Measurements from ENCODE around the gene CAMTA1.

DNA sequence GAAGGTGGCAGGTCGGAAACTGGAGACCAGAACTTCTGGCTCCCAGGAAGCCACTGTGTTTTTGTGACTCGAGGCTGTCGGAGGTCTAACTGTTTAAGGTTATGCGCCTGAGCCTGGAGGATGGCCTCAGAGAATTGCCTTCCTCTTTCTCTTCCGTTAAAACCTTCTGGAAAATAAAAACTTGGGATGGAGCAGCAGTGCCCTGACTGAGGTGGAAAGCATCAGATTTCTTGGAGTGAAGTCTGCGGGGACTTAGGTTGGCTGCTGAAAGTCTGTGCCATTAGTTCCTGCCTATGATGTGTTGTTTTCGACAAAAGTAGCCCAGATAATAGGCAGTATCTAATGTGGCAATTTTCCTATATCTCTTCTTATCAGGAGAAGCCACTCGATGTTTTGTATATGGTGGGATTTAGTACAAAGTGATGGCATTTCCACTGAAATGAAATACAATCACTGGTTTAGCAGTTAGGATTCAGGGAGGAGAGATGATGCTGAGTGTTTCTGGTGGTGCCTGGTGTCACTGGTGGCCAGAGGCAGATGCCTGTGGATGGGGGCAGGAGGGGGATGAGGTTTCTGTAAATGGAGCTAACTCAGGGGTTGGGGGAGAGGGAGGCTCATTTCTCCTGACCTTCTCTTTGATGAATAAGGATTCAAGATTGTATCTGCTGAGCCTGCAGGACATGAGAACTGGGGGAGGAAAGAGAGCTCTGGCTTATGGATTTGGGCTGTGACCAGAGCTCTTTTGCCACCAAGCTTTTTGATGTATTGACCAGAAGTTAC is 150.8 kb downstream of the CAMTA1 start:
- TF ChIP-seq, protein P1, sequence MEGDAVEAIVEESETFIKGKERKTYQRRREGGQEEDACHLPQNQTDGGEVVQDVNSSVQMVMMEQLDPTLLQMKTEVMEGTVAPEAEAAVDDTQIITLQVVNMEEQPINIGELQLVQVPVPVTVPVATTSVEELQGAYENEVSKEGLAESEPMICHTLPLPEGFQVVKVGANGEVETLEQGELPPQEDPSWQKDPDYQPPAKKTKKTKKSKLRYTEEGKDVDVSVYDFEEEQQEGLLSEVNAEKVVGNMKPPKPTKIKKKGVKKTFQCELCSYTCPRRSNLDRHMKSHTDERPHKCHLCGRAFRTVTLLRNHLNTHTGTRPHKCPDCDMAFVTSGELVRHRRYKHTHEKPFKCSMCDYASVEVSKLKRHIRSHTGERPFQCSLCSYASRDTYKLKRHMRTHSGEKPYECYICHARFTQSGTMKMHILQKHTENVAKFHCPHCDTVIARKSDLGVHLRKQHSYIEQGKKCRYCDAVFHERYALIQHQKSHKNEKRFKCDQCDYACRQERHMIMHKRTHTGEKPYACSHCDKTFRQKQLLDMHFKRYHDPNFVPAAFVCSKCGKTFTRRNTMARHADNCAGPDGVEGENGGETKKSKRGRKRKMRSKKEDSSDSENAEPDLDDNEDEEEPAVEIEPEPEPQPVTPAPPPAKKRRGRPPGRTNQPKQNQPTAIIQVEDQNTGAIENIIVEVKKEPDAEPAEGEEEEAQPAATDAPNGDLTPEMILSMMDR (conservative IDR thresholded peaks at IDR 0.05; ENCODE audit: low read length) = no peak
- no peak for TF ChIP-seq EZH2phosphoT487 (IDR thresholded peaks at IDR 0.05; ENCODE audit: borderline replicate concordance, low read depth, low read length)
